SK-N-SH (cell line): ENCODE results near the gene CHD6. TPM values are rescaled to one million over a fixed set of nuclear protein-coding genes. Genes with fewer than 3 reads are reported as not detected.

Experiments
- CTCF ChIA-PET: fragments of 300-600, 350-600 bp; formaldehyde crosslinking; extraction: SDS; loops from one replicate; lab custom pipeline; 2021; lab: Yijun Ruan, JAX
- POLR2A ChIA-PET: fragments of 350-600 bp; sonication (Branson Sonifier 250); formaldehyde crosslinking; extraction: SDS; loops from one replicate; lab custom pipeline; 2020; ENCODE audit warnings: antibody characterized with exemption, inconsistent platforms; lab: Yijun Ruan, JAX
- DNase-seq: peaks from one replicate; pipeline ENCODE4 v3.0.0; 2012
- H2AFZ ChIP-seq: fragments of 200-600 bp; sonication (generic); 2 replicates; pipeline ENCODE4 v1.8.1; 2016; ENCODE audit warnings: antibody characterized with exemption, mild to moderate bottlenecking, low read depth
- H3F3A ChIP-seq: fragments of 200-600 bp; sonication (generic); replicated peaks from 2 replicates; pipeline ENCODE3; 2016; ENCODE audit warnings: antibody characterized with exemption, mild to moderate bottlenecking; ENCODE audit not compliant: insufficient read depth
- H3K27ac ChIP-seq, 2 experiments: fragments of 200-500 bp in 1 of 2; fragments of 200-600 bp in 1 of 2; sonication (Bioruptor generic) in 1 of 2; sonication (generic), shearing (Covaris generic) in 1 of 2; 2 replicates each; pipeline versions ENCODE4 v1.5.1 to v1.6.1; 2014 to 2016; ENCODE audit warnings: low read depth in 2 of 2, inconsistent platforms in 1 of 2, low read length in 1 of 2, mild to moderate bottlenecking in 1 of 2, mixed read lengths in 1 of 2
- H3K27me3 ChIP-seq: fragments of 200-600 bp; sonication (generic), shearing (Covaris generic); 2 replicates; pipeline ENCODE4 v1.6.1; 2016; ENCODE audit warnings: mixed run types; ENCODE audit not compliant: insufficient read depth
- H3K36me3 ChIP-seq, 2 experiments: fragments of 200-500 bp in 1 of 2; fragments of 200-600 bp in 1 of 2; sonication (Bioruptor generic) in 1 of 2; sonication (generic) in 1 of 2; replicated peaks in 1 of 2; 2 replicates each; pipeline versions ENCODE3 to v1.5.1; 2014 to 2016; ENCODE audit warnings: low read length in 1 of 2, mild to moderate bottlenecking in 1 of 2; ENCODE audit not compliant: insufficient read depth in 2 of 2, control insufficient read depth in 1 of 2
- H3K4me1 ChIP-seq, 2 experiments: fragments of 200-500 bp in 1 of 2; fragments of 200-600 bp in 1 of 2; sonication (Bioruptor generic) in 1 of 2; sonication (generic), shearing (Covaris generic) in 1 of 2; 2 replicates each; pipeline versions ENCODE4 v1.5.1 to v1.6.1; 2014 to 2016; ENCODE audit warnings: low read depth in 1 of 2, low read length in 1 of 2, mixed run types in 1 of 2; ENCODE audit not compliant: insufficient read depth in 2 of 2, control insufficient read depth in 1 of 2
- H3K4me2 ChIP-seq: fragments of 200-600 bp; sonication (generic), shearing (Covaris generic); 2 replicates; pipeline ENCODE4 v1.6.1; 2017; ENCODE audit warnings: mixed run types
- H3K4me3 ChIP-seq, 2 experiments: fragments of 200-500 bp in 1 of 2; fragments of 200-600 bp in 1 of 2; sonication (Bioruptor generic) in 1 of 2; sonication (generic), shearing (Covaris generic) in 1 of 2; 2 replicates each; pipeline versions ENCODE4 v1.5.1 to v1.8.1; 2014 to 2016; ENCODE audit warnings: low read depth in 2 of 2, inconsistent platforms in 1 of 2, low read length in 1 of 2, mild to moderate bottlenecking in 1 of 2, mixed read lengths in 1 of 2, moderate library complexity in 1 of 2
- H3K79me2 ChIP-seq: fragments of 200-600 bp; sonication (generic); 2 replicates; pipeline ENCODE4 v1.8.1; 2017; ENCODE audit warnings: mild to moderate bottlenecking; ENCODE audit not compliant: insufficient read depth
- H3K9ac ChIP-seq: fragments of 200-600 bp; sonication (generic); 2 replicates; pipeline ENCODE4 v1.6.1; 2017; ENCODE audit warnings: mixed run types
- H3K9me2 ChIP-seq: fragments of 200-600 bp; sonication (generic); 2 replicates; pipeline ENCODE4 v1.6.1; 2017; ENCODE audit warnings: mixed run types
- H3K9me3 ChIP-seq: fragments of 200-600 bp; sonication (generic); 2 replicates; pipeline ENCODE4 v1.6.1; 2017; ENCODE audit warnings: mixed run types, mild to moderate bottlenecking, moderate library complexity
- H4K20me1 ChIP-seq: fragments of 200-600 bp; sonication (generic); 2 replicates; pipeline ENCODE4 v1.6.1; 2017; ENCODE audit warnings: mild to moderate bottlenecking, mixed run types; ENCODE audit not compliant: insufficient read depth
- ELF1 ChIP-seq: IDR thresholded peaks from 2 replicates; pipeline ENCODE4 v1.4.0; 2012
- FOSL2 ChIP-seq: IDR thresholded peaks from 2 replicates; pipeline ENCODE4 v1.4.0; 2012; ENCODE audit warnings: low read depth, mild to moderate bottlenecking, moderate library complexity, borderline replicate concordance
- FOXJ3 ChIP-seq: sonication (generic); formaldehyde crosslinking; IDR thresholded peaks from 2 replicates; pipeline ENCODE4 v1.5.1; 2020; ENCODE audit warnings: mild to moderate bottlenecking, missing genetic modification reagents
- JUND ChIP-seq: IDR thresholded peaks from 2 replicates; pipeline ENCODE4 v1.4.0; 2012
- MEF2A ChIP-seq: IDR thresholded peaks from 2 replicates; pipeline ENCODE4 v1.4.0; 2012; ENCODE audit warnings: low read depth, borderline replicate concordance
- POLR2AphosphoS5 ChIP-seq: IDR thresholded peaks from 2 replicates; pipeline ENCODE4 v1.6.1; 2012; ENCODE audit warnings: low read depth, low read length
- RCOR1 ChIP-seq: fragments of 150-350 bp; IDR thresholded peaks from 2 replicates; pipeline ENCODE4 v1.6.1; 2017; ENCODE audit warnings: antibody characterized with exemption, low read length
- SMC3 ChIP-seq: IDR thresholded peaks from 2 replicates; pipeline ENCODE4 v1.6.1; 2012; ENCODE audit warnings: low read depth, low read length, improper control_type of control experiment
- TCF12 ChIP-seq: IDR thresholded peaks from 2 replicates; pipeline ENCODE4 v1.4.0; 2012
- YY1 ChIP-seq: IDR thresholded peaks from 2 replicates; pipeline ENCODE4 v1.4.0; 2012; ENCODE audit warnings: low read depth, mild to moderate bottlenecking
- WGBS: methylation state at CpG from one replicate; pipeline ENCODE4 v1.1.6; 2017; ENCODE audit warnings: low lambda C conversion rate; 5-methylcytosine and 5-hydroxymethylcytosine counted together
- polyA plus RNA-seq, 3 experiments: library from polyadenylated mRNA; depleted of rRNA; stranded (reverse); fragments of >200 nt; gene quantifications; 2 replicates each; pipeline ENCODE4 v1.2.3, GENCODE V29; 2012
- TF ChIP-seq, protein P1 (sequence below): IDR thresholded peaks from 2 replicates; pipeline ENCODE4 v1.4.0; 2012; ENCODE audit warnings: low read depth, borderline replicate concordance
- TF ChIP-seq, protein P2 (sequence below): IDR thresholded peaks from 2 replicates; pipeline ENCODE4; 2012
- TF ChIP-seq, protein P3 (sequence below): IDR thresholded peaks from 2 replicates; pipeline ENCODE4 v1.4.0; 2012; ENCODE audit warnings: low read depth, borderline replicate concordance
- TF ChIP-seq, protein P4 (sequence below): fragments of 150-350 bp; IDR thresholded peaks from 2 replicates; pipeline ENCODE4 v1.6.1; 2016; ENCODE audit warnings: mild to moderate bottlenecking, low read depth, low read length

The CHD6 gene
- polyA plus RNA-seq, 1 of the 3 experiments (the other 2 are of a cell fraction), result 7.1 TPM

DNA sequence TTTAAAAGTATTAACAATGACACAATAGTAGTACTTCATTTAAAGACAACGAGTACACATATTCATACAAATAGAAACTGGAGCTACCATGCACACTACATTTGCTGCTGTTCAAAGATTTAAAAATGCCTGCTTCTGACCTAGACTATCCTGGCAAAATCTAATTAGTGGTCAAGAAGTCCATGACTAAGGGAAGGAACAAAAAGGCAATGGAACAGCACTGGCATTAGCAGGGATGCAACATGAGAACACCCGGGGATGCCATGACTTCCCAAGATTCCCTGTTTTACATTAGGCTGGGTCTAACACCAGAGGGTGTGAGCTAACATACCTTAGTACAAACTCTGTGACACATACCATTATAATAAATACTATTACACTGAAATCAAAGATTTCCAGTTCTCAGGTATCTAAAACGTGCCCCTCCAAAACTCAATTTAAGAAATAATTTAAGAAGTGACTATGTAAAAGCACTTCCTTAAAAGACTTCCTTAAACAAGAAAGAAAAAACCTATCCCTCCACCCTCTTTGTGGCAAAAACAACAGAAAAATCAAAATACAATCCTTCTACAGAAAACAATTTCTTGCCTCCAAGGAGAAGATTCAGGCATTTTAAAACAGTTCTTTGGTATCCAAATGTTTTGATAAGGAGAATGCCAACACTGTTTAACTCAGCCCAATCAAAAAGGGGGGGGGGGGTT, 25.5 kb downstream of the CHD6 start:
- TF ChIP-seq, protein P1, sequence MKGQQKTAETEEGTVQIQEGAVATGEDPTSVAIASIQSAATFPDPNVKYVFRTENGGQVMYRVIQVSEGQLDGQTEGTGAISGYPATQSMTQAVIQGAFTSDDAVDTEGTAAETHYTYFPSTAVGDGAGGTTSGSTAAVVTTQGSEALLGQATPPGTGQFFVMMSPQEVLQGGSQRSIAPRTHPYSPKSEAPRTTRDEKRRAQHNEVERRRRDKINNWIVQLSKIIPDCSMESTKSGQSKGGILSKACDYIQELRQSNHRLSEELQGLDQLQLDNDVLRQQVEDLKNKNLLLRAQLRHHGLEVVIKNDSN, result no peak
- TF ChIP-seq POLR2AphosphoS5, result no peak
- TF ChIP-seq JUND, result no peak
- no peak for TF ChIP-seq FOXJ3 (CRISPR knock-in tag)
- TF ChIP-seq, protein P2, sequence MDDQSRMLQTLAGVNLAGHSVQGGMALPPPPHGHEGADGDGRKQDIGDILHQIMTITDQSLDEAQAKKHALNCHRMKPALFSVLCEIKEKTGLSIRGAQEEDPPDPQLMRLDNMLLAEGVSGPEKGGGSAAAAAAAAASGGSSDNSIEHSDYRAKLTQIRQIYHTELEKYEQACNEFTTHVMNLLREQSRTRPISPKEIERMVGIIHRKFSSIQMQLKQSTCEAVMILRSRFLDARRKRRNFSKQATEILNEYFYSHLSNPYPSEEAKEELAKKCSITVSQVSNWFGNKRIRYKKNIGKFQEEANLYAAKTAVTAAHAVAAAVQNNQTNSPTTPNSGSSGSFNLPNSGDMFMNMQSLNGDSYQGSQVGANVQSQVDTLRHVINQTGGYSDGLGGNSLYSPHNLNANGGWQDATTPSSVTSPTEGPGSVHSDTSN, result no peak
- TF ChIP-seq MEF2A, result no peak
- no peak for TF ChIP-seq TCF12
- no peak for TF ChIP-seq FOSL2
- TF ChIP-seq, protein P3, sequence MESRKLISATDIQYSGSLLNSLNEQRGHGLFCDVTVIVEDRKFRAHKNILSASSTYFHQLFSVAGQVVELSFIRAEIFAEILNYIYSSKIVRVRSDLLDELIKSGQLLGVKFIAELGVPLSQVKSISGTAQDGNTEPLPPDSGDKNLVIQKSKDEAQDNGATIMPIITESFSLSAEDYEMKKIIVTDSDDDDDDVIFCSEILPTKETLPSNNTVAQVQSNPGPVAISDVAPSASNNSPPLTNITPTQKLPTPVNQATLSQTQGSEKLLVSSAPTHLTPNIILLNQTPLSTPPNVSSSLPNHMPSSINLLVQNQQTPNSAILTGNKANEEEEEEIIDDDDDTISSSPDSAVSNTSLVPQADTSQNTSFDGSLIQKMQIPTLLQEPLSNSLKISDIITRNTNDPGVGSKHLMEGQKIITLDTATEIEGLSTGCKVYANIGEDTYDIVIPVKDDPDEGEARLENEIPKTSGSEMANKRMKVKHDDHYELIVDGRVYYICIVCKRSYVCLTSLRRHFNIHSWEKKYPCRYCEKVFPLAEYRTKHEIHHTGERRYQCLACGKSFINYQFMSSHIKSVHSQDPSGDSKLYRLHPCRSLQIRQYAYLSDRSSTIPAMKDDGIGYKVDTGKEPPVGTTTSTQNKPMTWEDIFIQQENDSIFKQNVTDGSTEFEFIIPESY, result no peak
- TF ChIP-seq ELF1, result no peak
- no peak for TF ChIP-seq YY1
- TF ChIP-seq RCOR1, result no peak
- TF ChIP-seq, protein P4, sequence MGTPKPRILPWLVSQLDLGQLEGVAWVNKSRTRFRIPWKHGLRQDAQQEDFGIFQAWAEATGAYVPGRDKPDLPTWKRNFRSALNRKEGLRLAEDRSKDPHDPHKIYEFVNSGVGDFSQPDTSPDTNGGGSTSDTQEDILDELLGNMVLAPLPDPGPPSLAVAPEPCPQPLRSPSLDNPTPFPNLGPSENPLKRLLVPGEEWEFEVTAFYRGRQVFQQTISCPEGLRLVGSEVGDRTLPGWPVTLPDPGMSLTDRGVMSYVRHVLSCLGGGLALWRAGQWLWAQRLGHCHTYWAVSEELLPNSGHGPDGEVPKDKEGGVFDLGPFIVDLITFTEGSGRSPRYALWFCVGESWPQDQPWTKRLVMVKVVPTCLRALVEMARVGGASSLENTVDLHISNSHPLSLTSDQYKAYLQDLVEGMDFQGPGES, result no peak
- TF ChIP-seq SMC3, result no peak
- ChIA-PET CTCF (no interaction called here), POLR2A (no interaction called here)
- Histone ChIP-seq H3F3A (no peaks in the 10 kb centered on the region), H4K20me1 (peaks cover 32% of the 10 kb centered on the region), H2AFZ (no peak overlapping the region), H3K4me2 (no peak overlapping the region), H3K9me2 (no peaks in the 10 kb centered on the region), H3K36me3 (peaks cover 0 to 4% of the 10 kb centered on the region in 2 experiments), H3K79me2 (peaks cover 95% of the 10 kb centered on the region), H3K27ac (no peak overlapping the region), H3K4me3 (no peak overlapping the region), H3K4me1 (no peaks in the 10 kb centered on the region), H3K27me3 (no peaks in the 10 kb centered on the region), H3K9ac (no peak overlapping the region), H3K9me3 (no peaks in the 10 kb centered on the region)
- WGBS, result 73% methylated on average over 3 of the region's 3 CpGs
- DNase-seq, result no peak
